Thoracic aorta (tissue), 2 donors: Measurements from ENCODE around the gene SESN3. TPM values are rescaled to one million over a fixed set of nuclear protein-coding genes. Genes with fewer than 3 reads are reported as not detected.

Experiments
- ATAC-seq: fragments of 150-250 bp; one replicate; pipeline ENCODE4 v1.8.0; 2017; ENCODE audit warnings: low read depth; ENCODE audit not compliant: insufficient number of reproducible peaks, low FRiP score
- DNase-seq: peaks from one replicate; pipeline ENCODE4 v3.0.0-alpha.2; 2020; ENCODE audit warnings: low spot score
- H3K27ac ChIP-seq, 2 donors: fragments of 200-600 bp; sonication (generic); 1 replicate in 1 of 2; 2 replicates in 1 of 2; pipeline ENCODE4 v1.5.1; 2016; ENCODE audit warnings: mild to moderate bottlenecking in 2 of 2, moderate library complexity in 2 of 2
- H3K27me3 ChIP-seq: fragments of 200-600 bp; sonication (generic); replicated peaks from 2 replicates; pipeline ENCODE4 v1.6.0; 2016; ENCODE audit warnings: mild to moderate bottlenecking; ENCODE audit not compliant: insufficient read depth
- H3K36me3 ChIP-seq: fragments of 200-600 bp; sonication (generic); one replicate; pipeline ENCODE4 v1.5.1; 2016
- H3K4me1 ChIP-seq, 2 donors: fragments of 200-600 bp; sonication (generic); 1 replicate in 1 of 2; 2 replicates in 1 of 2; pipeline versions ENCODE4 v1.5.1 to v1.6.0; 2016; ENCODE audit warnings: low read depth in 2 of 2, mild to moderate bottlenecking in 1 of 2; ENCODE audit not compliant: control insufficient read depth in 1 of 2
- H3K4me3 ChIP-seq: fragments of 200-600 bp; sonication (generic); 2 replicates; pipeline ENCODE4 v1.5.1; 2016; ENCODE audit warnings: mild to moderate bottlenecking
- H3K9me3 ChIP-seq: fragments of 200-600 bp; sonication (generic); 2 replicates; pipeline ENCODE4 v1.5.1; 2016
- CTCF ChIP-seq: fragments of 200-600 bp; sonication (generic); IDR thresholded peaks from one replicate; pipeline ENCODE4 v1.5.1; 2019; ENCODE audit warnings: antibody characterized with exemption
- total RNA-seq, 2 donors: library from RNA; depleted of rRNA; stranded (reverse); fragments of >200 nt; gene quantifications; one replicate each; pipeline versions ENCODE4 v1.1.0 to v1.2.3, GENCODE V29; 2016

SESN3 gene
- total RNA-seq, 2 donors from 2014 or later, result 37.9 to 41.3 TPM

DNA sequence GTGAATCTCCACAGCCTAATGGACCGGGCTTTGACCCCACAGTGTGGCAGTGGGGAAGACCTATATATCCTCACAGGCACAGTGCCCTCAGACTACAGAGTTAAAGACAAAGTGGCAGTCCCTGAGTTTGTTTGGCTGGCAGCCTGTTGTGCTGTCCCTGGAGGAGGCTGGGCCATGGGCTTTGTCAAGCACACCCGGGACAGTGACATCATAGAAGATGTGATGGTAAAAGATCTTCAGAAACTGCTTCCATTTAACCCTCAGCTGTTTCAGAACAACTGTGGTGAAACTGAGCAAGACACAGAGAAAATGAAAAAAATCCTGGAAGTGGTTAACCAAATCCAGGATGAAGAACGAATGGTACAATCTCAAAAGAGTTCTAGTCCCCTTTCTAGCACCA is 102.4 kb downstream of the SESN3 start:
- H3K9me3 ChIP-seq, result no peaks in the 10 kb centered on the region
- no peak for DNase-seq
- H3K27ac ChIP-seq, result no peak overlapping the region
- no peaks in the 10 kb centered on the region for H3K27me3 ChIP-seq
- TF ChIP-seq CTCF, result no peak
- H3K4me1 ChIP-seq, result no peaks in the 10 kb centered on the region
- no peak for ATAC-seq
- H3K4me3 ChIP-seq, result no peak overlapping the region
- no peaks in the 10 kb centered on the region for H3K36me3 ChIP-seq

- Histone ChIP-seq H3K36me3 (no peaks in the 10 kb centered on the region), H3K9me3 (no peaks in the 10 kb centered on the region), H3K4me3 (no peak overlapping the region), H3K27ac (no peak overlapping the region), H3K4me1 (no peaks in the 10 kb centered on the region), H3K27me3 (no peaks in the 10 kb centered on the region)
- DNase-seq (no peak), ATAC-seq (no peak)
- no peak for TF ChIP-seq CTCF
Measured at GRCh38 chr11:95123556-95123955, 107.4 kb downstream of the SESN3 start.

DNA sequence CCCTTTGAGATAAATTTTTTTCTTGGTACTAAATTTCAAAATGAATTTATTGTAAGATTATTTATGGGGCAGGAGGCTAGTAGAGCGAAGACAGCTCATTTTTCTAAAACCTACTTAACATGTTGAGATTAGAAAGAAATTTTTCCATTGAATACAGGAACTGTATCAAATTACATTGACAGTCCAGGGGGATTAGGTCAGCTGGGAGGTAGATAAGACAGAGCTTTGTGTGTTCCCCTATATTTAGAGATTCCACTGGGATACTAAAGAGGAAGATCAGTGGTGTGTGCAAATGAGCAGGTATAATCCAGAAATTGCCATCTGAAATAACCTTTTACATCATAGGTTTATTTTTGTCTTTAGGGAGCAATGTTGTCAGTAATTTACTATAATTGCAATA is 109.3 kb downstream of the SESN3 start:
- no peak overlapping the region for H3K4me3 ChIP-seq
- H3K36me3 ChIP-seq, result no peaks in the 10 kb centered on the region
- H3K9me3 ChIP-seq, result no peaks in the 10 kb centered on the region
- no peak for ATAC-seq
- no peak for TF ChIP-seq CTCF
- no peak for DNase-seq
- H3K27me3 ChIP-seq, result no peaks in the 10 kb centered on the region
- H3K27ac ChIP-seq, result no peak overlapping the region
- H3K4me1 ChIP-seq, result no peaks in the 10 kb centered on the region

DNA sequence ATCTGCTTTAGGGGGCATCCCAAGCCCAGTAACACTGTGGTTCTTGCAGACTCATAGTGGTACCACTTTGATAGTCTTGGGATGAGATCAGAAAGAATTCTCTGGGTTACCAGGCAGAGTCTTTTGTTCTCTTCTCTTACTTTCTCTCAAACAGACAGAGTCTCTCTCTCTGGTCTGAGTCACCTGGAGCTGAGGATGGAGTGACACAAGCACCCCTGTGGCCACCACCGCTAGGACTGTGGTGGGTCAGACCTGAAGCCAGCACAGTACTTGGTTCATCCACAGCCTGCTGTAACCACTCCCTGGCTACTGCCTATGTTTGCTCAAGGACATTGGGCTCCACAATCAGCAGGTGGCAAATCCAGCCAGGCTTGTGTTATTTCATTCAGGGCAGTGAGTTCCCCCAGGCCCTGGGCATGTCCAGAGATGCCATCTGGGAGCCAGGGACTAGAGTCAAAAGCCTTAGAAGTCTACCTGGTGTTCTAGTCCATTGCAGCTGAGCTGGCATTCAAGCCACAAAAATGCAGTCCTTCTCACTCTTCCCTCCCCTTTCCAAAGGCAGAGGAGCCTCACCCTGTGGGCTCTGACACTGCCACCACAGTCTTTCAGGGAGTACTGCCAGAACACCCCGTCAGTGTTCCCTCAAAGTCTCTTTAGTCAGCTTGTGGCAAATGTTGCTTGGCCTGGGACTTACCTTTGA is 111.5 kb downstream of the SESN3 start:
- H3K9me3 ChIP-seq, result no peaks in the 10 kb centered on the region
- H3K27me3 ChIP-seq, result no peaks in the 10 kb centered on the region
- DNase-seq, result no peak
- no peak overlapping the region for H3K27ac ChIP-seq
- TF ChIP-seq CTCF, result no peak
- no peak overlapping the region for H3K4me3 ChIP-seq
- no peaks in the 10 kb centered on the region for H3K4me1 ChIP-seq
- no peaks in the 10 kb centered on the region for H3K36me3 ChIP-seq
- no peak for ATAC-seq

- H3K27ac ChIP-seq, result no peak overlapping the region
- no peaks in the 10 kb centered on the region for H3K36me3 ChIP-seq
- no peak overlapping the region for H3K4me3 ChIP-seq
- no peaks in the 10 kb centered on the region for H3K4me1 ChIP-seq
- DNase-seq (no peak), ATAC-seq (no peak)
- no peaks in the 10 kb centered on the region for H3K27me3 ChIP-seq
- no peak for TF ChIP-seq CTCF
- H3K9me3 ChIP-seq, result no peaks in the 10 kb centered on the region
Measured at GRCh38 chr11:95115597-95115996, 115.4 kb downstream of the SESN3 start.

Other genes starting within 250 kb of the SESN3 start
- gene KDM4E, start 205.9 kb downstream of the SESN3 start, total RNA-seq, result not detected
- gene KDM4F, start 181.8 kb downstream of the SESN3 start, total RNA-seq, result not detected
- gene SRSF8, start 164.3 kb downstream of the SESN3 start, total RNA-seq, result 10 to 100 TPM; 25.6 to 39.9 TPM
- gene ENDOD1, start 141.4 kb downstream of the SESN3 start, total RNA-seq, result 100 to 1,000 TPM in 1 of 2 donors, 10 to 100 TPM in 1; 86.9 to 155 TPM